ENCODE results near the gene RAB10. TPM values are rescaled to one million over a fixed set of nuclear protein-coding genes. Genes with fewer than 3 reads are reported as not detected.
A peak's percentile ranks its signal among the peaks of the same experiment; 100 is the strongest.

RAB10 gene
- total and polyA plus RNA-seq, 9 of the 15 experiments (the other 6 are each of a cell fraction or from before 2014, with no cell fraction given) = 25.1 to 214 (median 157) TPM

DNA sequence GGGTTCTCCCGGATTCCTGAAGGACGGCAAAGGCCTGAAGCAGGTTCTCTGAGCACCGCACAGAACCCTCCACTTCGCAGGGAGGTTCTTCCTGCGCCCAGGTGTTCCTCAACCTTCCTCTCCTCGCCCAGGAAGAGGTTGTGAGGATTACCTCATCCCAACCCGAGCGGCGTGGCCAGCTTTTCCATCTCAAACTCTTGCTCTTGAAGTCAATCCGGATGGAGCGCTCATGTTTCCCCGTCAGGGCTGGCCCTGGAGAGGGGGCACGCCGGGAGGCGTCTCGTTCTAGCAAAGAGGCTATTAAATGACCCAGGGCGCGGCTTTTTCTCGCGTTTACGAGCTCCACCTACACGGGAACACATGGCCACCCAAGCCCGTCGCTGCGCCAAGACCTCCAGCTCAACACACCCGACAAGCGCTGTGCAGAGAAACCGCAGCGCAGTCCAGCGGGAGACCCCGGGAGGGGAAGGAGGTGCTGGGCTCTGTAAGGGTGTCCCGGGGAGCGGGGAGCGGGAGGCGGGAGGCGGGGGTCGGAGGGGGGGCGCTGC is 540 bp upstream of the RAB10 start (continued):
- TF ChIP-seq, protein P1, sequence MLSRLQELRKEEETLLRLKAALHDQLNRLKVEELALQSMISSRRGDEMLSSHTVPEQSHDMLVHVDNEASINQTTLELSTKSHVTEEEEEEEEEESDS (CRISPR knock-in tag; IDR thresholded peaks at IDR 0.05) = no peak
- no peak for TF ChIP-seq PCBP2 (IDR thresholded peaks at IDR 0.05; ENCODE audit: low read depth, low read length, poor library complexity, severe bottlenecking)
- no peak for TF ChIP-seq XRCC5 (IDR thresholded peaks at IDR 0.05; ENCODE audit: low read depth, low read length)
- TF ChIP-seq CBFA2T3 (IDR thresholded peaks at IDR 0.05) = no peak
- 0 out of 2 replicates have a peak, but pooled peaks have one; percentile 4 for TF ChIP-seq TEAD4 (IDR thresholded peaks at IDR 0.05; ENCODE audit: low read length)
- TF ChIP-seq TEAD4 (CRISPR knock-in tag; IDR thresholded peaks at IDR 0.05; ENCODE audit: borderline replicate concordance) = no peak
- no peak for TF ChIP-seq ZNF282 (CRISPR knock-in tag; IDR thresholded peaks at IDR 0.05)
- peak; percentile 28; the same call in 1 of the 2 replicates for TF ChIP-seq NFRKB (IDR thresholded peaks at IDR 0.05; ENCODE audit: low read depth)
- TF ChIP-seq, protein P2, sequence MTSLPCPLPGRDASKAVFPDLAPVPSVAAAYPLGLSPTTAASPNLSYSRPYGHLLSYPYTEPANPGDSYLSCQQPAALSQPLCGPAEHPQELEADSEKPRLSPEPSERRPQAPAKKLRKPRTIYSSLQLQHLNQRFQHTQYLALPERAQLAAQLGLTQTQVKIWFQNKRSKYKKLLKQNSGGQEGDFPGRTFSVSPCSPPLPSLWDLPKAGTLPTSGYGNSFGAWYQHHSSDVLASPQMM (CRISPR knock-in tag; IDR thresholded peaks at IDR 0.05) = no peak
- TF ChIP-seq ERF (CRISPR knock-in tag; IDR thresholded peaks at IDR 0.05) = no peak
- TF ChIP-seq EHMT2 (IDR thresholded peaks at IDR 0.05) = no peak
- no peak for TF ChIP-seq RCOR1 (IDR thresholded peaks at IDR 0.05; ENCODE audit: borderline replicate concordance in 1 of 2, low read depth in 2 of 2, low read length in 2 of 2)
- peak; percentile 42; the same call in 1 of the 2 replicates for TF ChIP-seq ZEB2 (IDR thresholded peaks at IDR 0.05)
- TF ChIP-seq STAT5B (CRISPR knock-in tag; IDR thresholded peaks at IDR 0.05) = no peak
- no peak for TF ChIP-seq RBM22 (IDR thresholded peaks at IDR 0.05; ENCODE audit: low read depth, low read length, poor library complexity, severe bottlenecking)
- TF ChIP-seq NFE2L1 (tag; IDR thresholded peaks at IDR 0.05; ENCODE audit: borderline replicate concordance, low read depth) = no peak
- TF ChIP-seq CHD4 (IDR thresholded peaks at IDR 0.05; ENCODE audit: insufficient read depth, insufficient replicate concordance, low read depth, low read length, poor library complexity, severe bottlenecking) = no peak
- TF ChIP-seq, protein P3, sequence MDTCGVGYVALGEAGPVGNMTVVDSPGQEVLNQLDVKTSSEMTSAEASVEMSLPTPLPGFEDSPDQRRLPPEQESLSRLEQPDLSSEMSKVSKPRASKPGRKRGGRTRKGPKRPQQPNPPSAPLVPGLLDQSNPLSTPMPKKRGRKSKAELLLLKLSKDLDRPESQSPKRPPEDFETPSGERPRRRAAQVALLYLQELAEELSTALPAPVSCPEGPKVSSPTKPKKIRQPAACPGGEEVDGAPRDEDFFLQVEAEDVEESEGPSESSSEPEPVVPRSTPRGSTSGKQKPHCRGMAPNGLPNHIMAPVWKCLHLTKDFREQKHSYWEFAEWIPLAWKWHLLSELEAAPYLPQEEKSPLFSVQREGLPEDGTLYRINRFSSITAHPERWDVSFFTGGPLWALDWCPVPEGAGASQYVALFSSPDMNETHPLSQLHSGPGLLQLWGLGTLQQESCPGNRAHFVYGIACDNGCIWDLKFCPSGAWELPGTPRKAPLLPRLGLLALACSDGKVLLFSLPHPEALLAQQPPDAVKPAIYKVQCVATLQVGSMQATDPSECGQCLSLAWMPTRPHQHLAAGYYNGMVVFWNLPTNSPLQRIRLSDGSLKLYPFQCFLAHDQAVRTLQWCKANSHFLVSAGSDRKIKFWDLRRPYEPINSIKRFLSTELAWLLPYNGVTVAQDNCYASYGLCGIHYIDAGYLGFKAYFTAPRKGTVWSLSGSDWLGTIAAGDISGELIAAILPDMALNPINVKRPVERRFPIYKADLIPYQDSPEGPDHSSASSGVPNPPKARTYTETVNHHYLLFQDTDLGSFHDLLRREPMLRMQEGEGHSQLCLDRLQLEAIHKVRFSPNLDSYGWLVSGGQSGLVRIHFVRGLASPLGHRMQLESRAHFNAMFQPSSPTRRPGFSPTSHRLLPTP (IDR thresholded peaks at IDR 0.05; ENCODE audit: borderline replicate concordance, extremely low read depth, insufficient read length) = no peak
- TF ChIP-seq ARHGAP35 (IDR thresholded peaks at IDR 0.05; ENCODE audit: partially characterized antibody) = no peak
- no peak for TF ChIP-seq NFIX (CRISPR knock-in tag; IDR thresholded peaks at IDR 0.05; ENCODE audit: low read depth)
- TF ChIP-seq NBN (IDR thresholded peaks at IDR 0.05; ENCODE audit: low read depth) = peak; percentile 71; the same call in 1 of the 2 replicates
- no peak for TF ChIP-seq MEF2A (IDR thresholded peaks at IDR 0.05; ENCODE audit: control insufficient read depth, low read depth, low read length)
- TF ChIP-seq, protein P4, sequence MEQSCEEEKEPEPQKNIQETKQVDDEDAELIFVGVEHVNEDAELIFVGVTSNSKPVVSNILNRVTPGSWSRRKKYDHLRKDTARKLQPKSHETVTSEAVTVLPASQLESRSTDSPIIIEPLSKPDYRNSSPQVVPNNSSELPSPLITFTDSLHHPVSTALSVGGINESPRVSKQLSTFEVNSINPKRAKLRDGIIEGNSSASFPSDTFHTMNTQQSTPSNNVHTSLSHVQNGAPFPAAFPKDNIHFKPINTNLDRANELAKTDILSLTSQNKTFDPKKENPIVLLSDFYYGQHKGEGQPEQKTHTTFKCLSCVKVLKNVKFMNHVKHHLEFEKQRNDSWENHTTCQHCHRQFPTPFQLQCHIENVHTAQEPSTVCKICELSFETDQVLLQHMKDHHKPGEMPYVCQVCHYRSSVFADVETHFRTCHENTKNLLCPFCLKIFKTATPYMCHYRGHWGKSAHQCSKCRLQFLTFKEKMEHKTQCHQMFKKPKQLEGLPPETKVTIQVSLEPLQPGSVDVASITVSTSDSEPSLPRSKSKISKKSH (CRISPR knock-in tag; IDR thresholded peaks at IDR 0.05) = no peak
- TF ChIP-seq, protein P5, sequence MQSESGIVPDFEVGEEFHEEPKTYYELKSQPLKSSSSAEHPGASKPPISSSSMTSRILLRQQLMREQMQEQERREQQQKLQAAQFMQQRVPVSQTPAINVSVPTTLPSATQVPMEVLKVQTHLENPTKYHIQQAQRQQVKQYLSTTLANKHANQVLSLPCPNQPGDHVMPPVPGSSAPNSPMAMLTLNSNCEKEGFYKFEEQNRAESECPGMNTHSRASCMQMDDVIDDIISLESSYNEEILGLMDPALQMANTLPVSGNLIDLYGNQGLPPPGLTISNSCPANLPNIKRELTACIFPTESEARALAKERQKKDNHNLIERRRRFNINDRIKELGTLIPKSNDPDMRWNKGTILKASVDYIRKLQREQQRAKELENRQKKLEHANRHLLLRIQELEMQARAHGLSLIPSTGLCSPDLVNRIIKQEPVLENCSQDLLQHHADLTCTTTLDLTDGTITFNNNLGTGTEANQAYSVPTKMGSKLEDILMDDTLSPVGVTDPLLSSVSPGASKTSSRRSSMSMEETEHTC (IDR thresholded peaks at IDR 0.05) = no peak
